Mesodermal cell (in vitro differentiated cells): ENCODE measurements around the gene ACSL4.
"Not testable (repeated sequence)": the region's sequence is repeated elsewhere in the genome, so short reads cannot be mapped to it uniquely, and the experiment has no call there.

Experiments
- H3K27ac ChIP-seq: 2 replicates; pipeline ENCODE4 v1.7.0; 2013; ENCODE audit warnings: mild to moderate bottlenecking, low read depth, low read length, moderate library complexity; ENCODE audit not compliant: severe bottlenecking
- H3K36me3 ChIP-seq: 2 replicates; pipeline ENCODE4 v1.7.1; 2013; ENCODE audit warnings: mild to moderate bottlenecking, low read length, moderate library complexity; ENCODE audit not compliant: control insufficient read depth, insufficient read depth
- H3K4me1 ChIP-seq: one replicate; pipeline ENCODE4 v1.7.1; 2013; ENCODE audit warnings: mild to moderate bottlenecking, low read length; ENCODE audit not compliant: insufficient read depth, control insufficient read depth, poor library complexity, severe bottlenecking
- H3K4me3 ChIP-seq: 2 replicates; pipeline ENCODE4 v1.7.0; 2013; ENCODE audit warnings: low read length, control low read depth, mild to moderate bottlenecking; ENCODE audit not compliant: insufficient read depth, poor library complexity, severe bottlenecking; ENCODE audit errors: extremely low read depth
- H3K9me3 ChIP-seq: 2 replicates; pipeline ENCODE4 v1.7.1; 2013; ENCODE audit warnings: mild to moderate bottlenecking, low read length, moderate library complexity; ENCODE audit not compliant: control insufficient read depth
- WGBS, 2 experiments: methylation state at CpG; one replicate each; pipeline ENCODE4 v1.1.5; 2013; ENCODE audit warnings: missing lambda C conversion rate in 2 of 2; ENCODE audit not compliant: insufficient coverage in 2 of 2; 5-methylcytosine and 5-hydroxymethylcytosine counted together

Gene ACSL4

GRCh38 chrX:109638158-109638557, 94.9 kb downstream of the ACSL4 start:
- Histone ChIP-seq H3K27ac (no peak overlapping the region), H3K36me3 (peaks cover 10% of the 10 kb centered on the region), H3K9me3 (no peaks in the 10 kb centered on the region), H3K4me3 (no peak overlapping the region), H3K4me1 (no peaks in the 10 kb centered on the region)
- WGBS, 2 experiments, result 100% methylated on average over 1 of the region's 1 CpG; no CpG with 5 or more reads in 1 of the 2 experiments

GRCh38 chrX:109637477-109637876, 95.6 kb downstream of the ACSL4 start:
- H3K4me3 ChIP-seq, H3K27ac ChIP-seq, H3K4me1 ChIP-seq, H3K36me3 ChIP-seq, H3K9me3 ChIP-seq: not testable (repeated sequence)
- 100% methylated on average over 2 of the region's 2 CpGs; no CpG with 5 or more reads in 1 of the 2 experiments for WGBS, 2 experiments

GRCh38 chrX:109635146-109635545, 97.9 kb downstream of the ACSL4 start:
- H3K4me3 ChIP-seq, result no peak overlapping the region
- 17% methylated on average over 2 of the region's 3 CpGs; no CpG with 5 or more reads in 1 of the 2 experiments for WGBS, 2 experiments
- H3K36me3 ChIP-seq, result peaks cover 6% of the 10 kb centered on the region
- no peak overlapping the region for H3K27ac ChIP-seq
- no peaks in the 10 kb centered on the region for H3K4me1 ChIP-seq
- H3K9me3 ChIP-seq, result no peaks in the 10 kb centered on the region

GRCh38 chrX:109632906-109633504, 100.1 kb downstream of the ACSL4 start:
- Histone ChIP-seq H3K27ac (no peak overlapping the region), H3K9me3 (no peaks in the 10 kb centered on the region), H3K4me1 (no peaks in the 10 kb centered on the region), H3K4me3 (no peak overlapping the region), H3K36me3 (no peaks in the 10 kb centered on the region)
- WGBS, 2 experiments, result 40 to 81% methylated on average over 1 to 3 of the region's 5 CpGs

- no peak overlapping the region for H3K4me3 ChIP-seq
- WGBS, 2 experiments, result 89% methylated on average over 2 of the region's 3 CpGs; no CpG with 5 or more reads in 1 of the 2 experiments
- no peaks in the 10 kb centered on the region for H3K9me3 ChIP-seq
- no peaks in the 10 kb centered on the region for H3K36me3 ChIP-seq
- no peak overlapping the region for H3K27ac ChIP-seq
- no peaks in the 10 kb centered on the region for H3K4me1 ChIP-seq
Measured at GRCh38 chrX:109629310-109629709, 103.7 kb downstream of the ACSL4 start.

GRCh38 chrX:109626637-109627036, 106.4 kb downstream of the ACSL4 start:
- H3K27ac ChIP-seq, result no peak overlapping the region
- no peaks in the 10 kb centered on the region for H3K36me3 ChIP-seq
- WGBS, 2 experiments, result 60% methylated on average over 1 of the region's 4 CpGs; no CpG with 5 or more reads in 1 of the 2 experiments
- H3K4me3 ChIP-seq, result no peak overlapping the region
- H3K4me1 ChIP-seq, result no peaks in the 10 kb centered on the region
- H3K9me3 ChIP-seq, result no peaks in the 10 kb centered on the region

- no peaks in the 10 kb centered on the region for H3K4me1 ChIP-seq
- H3K36me3 ChIP-seq, result no peaks in the 10 kb centered on the region
- H3K27ac ChIP-seq, result no peak within 1 kb of the TSS
- no peak within 1 kb of the TSS for H3K4me3 ChIP-seq
- WGBS, 2 experiments, result 54 to 62% methylated on average over 19 to 25 of the region's 79 CpGs
- H3K9me3 ChIP-seq, result no peaks in the 10 kb centered on the region
Measured at GRCh38 chrX:109624641-109625616, 108.1 kb downstream of the ACSL4 start, which contains the start of gene KCNE5. KCNE5 (minus strand) TSS chrX:109625172; CDS start chrX:109625020, 152 bp downstream.

- H3K27ac ChIP-seq, result no peak overlapping the region
- WGBS, 2 experiments, result 87 to 90% methylated on average over 6 to 7 of the region's 8 CpGs
- H3K4me1 ChIP-seq, result no peaks in the 10 kb centered on the region
- no peaks in the 10 kb centered on the region for H3K36me3 ChIP-seq
- no peaks in the 10 kb centered on the region for H3K9me3 ChIP-seq
- H3K4me3 ChIP-seq, result no peak overlapping the region
Measured at GRCh38 chrX:109623997-109624396, 109.1 kb downstream of the ACSL4 start.

GRCh38 chrX:109622270-109622669, 110.8 kb downstream of the ACSL4 start:
- WGBS, 2 experiments, result 100% methylated on average over 2 of the region's 4 CpGs
- no peaks in the 10 kb centered on the region for H3K36me3 ChIP-seq
- H3K4me1 ChIP-seq, result no peaks in the 10 kb centered on the region
- H3K27ac ChIP-seq, result no peak overlapping the region
- H3K9me3 ChIP-seq, result no peaks in the 10 kb centered on the region
- no peak overlapping the region for H3K4me3 ChIP-seq

GRCh38 chrX:109619771-109620170, 113.3 kb downstream of the ACSL4 start:
- H3K9me3 ChIP-seq, result no peaks in the 10 kb centered on the region
- H3K4me3 ChIP-seq, result no peak overlapping the region
- no CpG with 5 or more reads among the region's 3 CpGs for WGBS, 2 experiments
- H3K27ac ChIP-seq, result no peak overlapping the region
- H3K36me3 ChIP-seq, result no peaks in the 10 kb centered on the region
- H3K4me1 ChIP-seq, result peaks cover 8% of the 10 kb centered on the region
